ENCODE measurements around the gene A3GALT2.

DNA sequence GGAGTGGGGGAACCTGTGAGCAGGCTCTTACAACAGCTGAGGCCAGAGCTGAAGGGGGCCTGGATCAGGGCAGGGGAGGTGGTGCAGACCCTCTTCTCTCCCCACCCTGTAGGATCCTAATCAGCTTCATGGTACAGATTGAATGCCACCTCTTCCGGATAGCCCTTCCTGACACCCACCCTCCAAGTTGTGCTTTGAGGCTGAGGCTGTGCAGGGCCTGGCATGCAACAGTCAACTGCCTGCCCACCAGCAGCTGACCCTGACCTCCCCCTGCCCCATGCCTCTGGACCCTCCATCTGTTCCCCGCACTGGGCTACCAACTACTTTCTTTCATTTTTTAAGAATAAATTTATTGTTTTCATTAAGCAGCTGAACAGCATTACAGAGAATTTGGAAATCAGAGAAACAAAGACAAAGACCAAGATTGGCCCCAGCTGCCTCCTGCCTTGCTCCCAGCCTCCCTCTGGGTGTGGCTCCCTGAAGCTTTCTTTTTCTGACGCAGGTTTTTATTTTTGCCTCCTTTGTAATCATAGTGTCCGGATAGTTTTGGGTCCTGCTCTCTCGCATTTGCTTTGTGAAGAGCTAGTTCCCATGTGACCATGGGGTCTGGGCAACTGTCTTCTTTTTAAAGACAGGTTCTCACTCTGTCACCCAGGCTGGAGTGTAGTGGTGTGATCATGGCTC is 51.8 kb downstream of the A3GALT2 start:
- TF ChIP-seq, protein P1, sequence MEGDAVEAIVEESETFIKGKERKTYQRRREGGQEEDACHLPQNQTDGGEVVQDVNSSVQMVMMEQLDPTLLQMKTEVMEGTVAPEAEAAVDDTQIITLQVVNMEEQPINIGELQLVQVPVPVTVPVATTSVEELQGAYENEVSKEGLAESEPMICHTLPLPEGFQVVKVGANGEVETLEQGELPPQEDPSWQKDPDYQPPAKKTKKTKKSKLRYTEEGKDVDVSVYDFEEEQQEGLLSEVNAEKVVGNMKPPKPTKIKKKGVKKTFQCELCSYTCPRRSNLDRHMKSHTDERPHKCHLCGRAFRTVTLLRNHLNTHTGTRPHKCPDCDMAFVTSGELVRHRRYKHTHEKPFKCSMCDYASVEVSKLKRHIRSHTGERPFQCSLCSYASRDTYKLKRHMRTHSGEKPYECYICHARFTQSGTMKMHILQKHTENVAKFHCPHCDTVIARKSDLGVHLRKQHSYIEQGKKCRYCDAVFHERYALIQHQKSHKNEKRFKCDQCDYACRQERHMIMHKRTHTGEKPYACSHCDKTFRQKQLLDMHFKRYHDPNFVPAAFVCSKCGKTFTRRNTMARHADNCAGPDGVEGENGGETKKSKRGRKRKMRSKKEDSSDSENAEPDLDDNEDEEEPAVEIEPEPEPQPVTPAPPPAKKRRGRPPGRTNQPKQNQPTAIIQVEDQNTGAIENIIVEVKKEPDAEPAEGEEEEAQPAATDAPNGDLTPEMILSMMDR (conservative IDR thresholded peaks at IDR 0.05; ENCODE audit: low read length) = no peak
- TF ChIP-seq EZH2phosphoT487 (IDR thresholded peaks at IDR 0.05; ENCODE audit: borderline replicate concordance) = no peak
